Astrocyte of the spinal cord (primary cell): ENCODE results near the gene IFT20.
"Not testable (repeated sequence)": the region's sequence is repeated elsewhere in the genome, so short reads cannot be mapped to it uniquely, and the experiment has no call there.

Source experiments
- DNase-seq: peaks from one replicate; pipeline ENCODE4 v3.0.0; 2011; ENCODE audit warnings: low read depth, low spot score
- H3K4me3 ChIP-seq: 2 replicates; pipeline ENCODE4 v1.5.1; 2011; ENCODE audit warnings: low read depth, mild to moderate bottlenecking, low read length, moderate library complexity
- CTCF ChIP-seq: IDR thresholded peaks from 2 replicates; pipeline ENCODE4 v1.5.1; 2012; ENCODE audit warnings: low read depth, mild to moderate bottlenecking, low read length, inconsistent platforms
- in situ Hi-C: cut with HindIII; loops from 2 replicates; pipeline ENCODE4 v1.10.0; 2017; ENCODE audit warnings: low sequenced_read_pairs

The IFT20 gene

GRCh38 chr17:28315846-28316705, 19.2 kb downstream of the IFT20 start:
- no peak for DNase-seq
- in situ Hi-C loops, result no loop called here
- H3K4me3 ChIP-seq, result no peak overlapping the region
- TF ChIP-seq CTCF, result no peak

GRCh38 chr17:28313841-28314240, 21.4 kb downstream of the IFT20 start:
- no peak overlapping the region for H3K4me3 ChIP-seq
- no peak for TF ChIP-seq CTCF
- in situ Hi-C loops, result no loop called here
- DNase-seq, result no peak

- in situ Hi-C loops, result no loop called here
Measured at GRCh38 chr17:28306954-28307401, 28.3 kb downstream of the IFT20 start.

GRCh38 chr17:28298449-28298848, 36.8 kb downstream of the IFT20 start:
- no peak overlapping the region for H3K4me3 ChIP-seq
- TF ChIP-seq CTCF, result no peak
- DNase-seq, result no peak
- in situ Hi-C loops, result no loop called here

More at GRCh38 chr17:28306954-28307401, 28.3 kb downstream of the IFT20 start:
- no peak for DNase-seq
- TF ChIP-seq CTCF, result no peak
- H3K4me3 ChIP-seq, result no peak overlapping the region

GRCh38 chr17:28295677-28296578, 39.3 kb downstream of the IFT20 start:
- in situ Hi-C loops, result no loop called here
- H3K4me3 ChIP-seq, result no peak overlapping the region
- no peak for DNase-seq
- TF ChIP-seq CTCF, result no peak

- in situ Hi-C loops, result no loop called here
- H3K4me3 ChIP-seq, result no peak overlapping the region
- TF ChIP-seq CTCF, result no peak
- DNase-seq, result no peak
Measured at GRCh38 chr17:28293994-28294393, 41.3 kb downstream of the IFT20 start.

GRCh38 chr17:28292878-28293277, 42.4 kb downstream of the IFT20 start:
- DNase-seq, in situ Hi-C loops, H3K4me3 ChIP-seq: not testable (repeated sequence)
